COR-L47 (cell line): ENCODE data around the gene GTPBP1.

Experiments
- DNase-seq: peaks from one replicate; lab custom pipeline; 2025; lab: John Stamatoyannopoulos, UW

The GTPBP1 gene

DNA sequence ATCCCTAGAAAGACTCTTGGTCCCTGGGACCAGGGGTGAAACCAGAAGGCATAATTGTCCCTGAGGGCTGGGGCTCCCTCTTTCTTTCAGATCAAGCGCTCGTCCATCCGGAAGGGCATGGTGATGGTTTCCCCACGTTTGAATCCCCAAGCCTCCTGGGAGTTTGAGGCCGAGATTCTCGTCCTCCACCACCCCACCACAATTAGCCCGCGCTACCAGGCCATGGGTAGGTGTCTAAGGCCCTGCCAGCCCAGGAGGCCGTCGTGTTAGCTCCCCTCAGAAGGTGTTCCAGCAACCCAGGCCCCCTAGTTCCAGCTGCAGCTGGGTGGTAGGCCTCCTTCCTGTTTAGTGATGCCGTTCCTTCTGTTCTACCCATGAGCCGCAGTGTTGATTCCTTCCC, 21.4 kb downstream of the GTPBP1 start:
- DNase-seq: no peak

DNA sequence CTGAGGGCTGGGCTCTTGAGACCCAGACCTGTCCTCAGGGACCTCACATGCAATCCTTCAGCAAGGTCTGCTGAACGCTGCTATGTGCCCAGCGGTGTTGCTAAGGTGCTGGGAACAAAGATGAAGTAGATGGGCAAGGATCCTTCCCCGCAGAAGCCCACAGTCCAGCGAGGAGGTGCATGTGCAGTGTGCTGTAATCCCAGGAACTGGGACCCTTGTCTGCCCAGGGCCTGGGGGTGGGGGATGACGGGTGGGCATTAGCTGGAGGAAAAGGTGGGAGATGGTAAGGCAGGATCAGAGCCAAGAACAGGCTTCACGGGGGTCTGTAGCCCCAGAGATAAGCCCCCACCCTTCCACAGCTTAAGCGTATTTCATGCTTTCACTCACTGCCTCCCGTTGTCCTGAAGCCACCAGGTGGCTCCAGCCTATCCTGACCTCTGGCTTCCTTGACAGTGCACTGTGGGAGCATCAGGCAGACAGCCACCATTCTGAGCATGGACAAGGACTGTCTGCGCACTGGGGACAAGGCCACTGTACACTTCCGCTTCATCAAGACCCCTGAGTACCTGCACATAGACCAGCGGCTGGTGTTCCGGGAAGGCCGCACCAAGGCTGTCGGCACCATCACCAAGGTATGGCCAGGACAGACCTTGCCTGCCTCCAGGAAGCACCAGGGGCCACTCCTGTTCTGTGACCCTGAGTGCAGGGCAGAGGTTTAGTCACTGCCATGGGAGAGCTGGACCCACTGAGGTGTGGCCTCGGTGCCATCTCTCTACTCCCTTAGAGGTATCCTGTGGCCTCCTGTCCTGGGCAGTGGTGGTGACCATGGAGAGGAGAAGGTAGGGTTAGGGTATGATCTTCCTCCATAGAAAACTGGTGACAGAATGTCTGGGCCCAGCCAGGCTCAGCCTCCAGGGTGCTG, 22.0 kb downstream of the GTPBP1 start:
- no peak for DNase-seq

DNA sequence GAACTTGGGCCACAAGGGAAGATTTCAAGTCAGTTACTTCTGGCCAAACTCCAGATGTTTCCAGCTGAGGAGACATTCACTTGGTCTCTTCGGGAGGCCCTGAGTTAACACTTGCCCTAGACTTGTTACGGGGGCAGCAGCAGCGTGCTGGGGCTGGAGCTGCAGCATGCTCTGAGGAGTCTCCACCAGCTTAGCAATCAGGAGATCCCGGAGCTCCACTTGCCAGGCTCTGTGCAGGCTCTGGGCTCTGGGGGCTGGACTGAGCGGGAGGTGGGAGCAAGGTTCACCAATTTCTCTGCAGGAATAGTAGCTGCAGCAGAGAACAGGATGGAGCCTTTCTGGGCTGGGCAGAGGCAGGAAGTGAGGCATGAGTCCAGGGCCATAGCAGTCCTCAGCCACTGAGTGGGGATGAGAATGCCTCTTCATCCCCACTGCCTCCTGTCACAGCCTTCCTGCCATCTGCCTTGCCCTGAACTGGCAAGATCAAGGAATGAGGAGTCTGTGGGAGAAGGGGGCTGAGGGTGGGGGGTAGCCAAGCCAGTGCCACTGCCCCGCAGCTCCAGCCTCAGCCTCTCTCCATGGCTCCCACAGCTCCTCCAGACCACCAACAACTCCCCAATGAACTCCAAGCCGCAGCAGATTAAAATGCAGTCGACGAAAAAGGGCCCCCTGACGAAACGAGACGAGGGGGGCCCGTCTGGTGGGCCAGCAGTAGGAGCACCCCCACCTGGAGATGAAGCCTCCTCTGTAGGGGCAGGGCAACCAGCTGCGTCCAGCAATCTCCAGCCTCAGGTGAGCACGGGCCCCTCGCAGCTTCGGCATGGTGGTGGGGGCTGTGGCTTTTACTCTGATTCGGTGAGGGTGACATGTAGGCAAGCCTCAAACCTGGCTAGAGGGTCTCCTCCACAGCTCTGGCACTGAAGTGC, 23.4 kb downstream of the GTPBP1 start:
- DNase-seq: no peak

DNA sequence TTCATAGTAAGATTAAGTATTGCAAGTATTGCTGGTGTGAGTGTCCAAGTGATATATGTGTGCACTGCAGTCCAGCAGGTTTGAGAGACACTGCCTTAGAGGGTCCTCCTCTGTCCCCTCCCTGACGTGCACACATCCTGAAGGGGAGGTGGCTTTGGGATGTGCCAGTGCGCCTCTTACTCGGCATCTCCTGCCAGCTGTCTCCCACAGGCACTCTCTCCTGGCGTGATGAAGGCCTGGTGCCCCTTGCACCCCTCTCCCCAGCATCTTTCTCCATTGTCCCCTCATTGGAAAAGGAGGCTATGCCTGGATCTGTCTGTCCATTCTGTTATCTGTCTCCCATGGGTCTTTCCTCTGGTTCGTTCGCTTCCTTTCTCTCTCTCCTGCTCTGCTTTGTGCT, 24.2 kb downstream of the GTPBP1 start:
- no peak for DNase-seq

DNA sequence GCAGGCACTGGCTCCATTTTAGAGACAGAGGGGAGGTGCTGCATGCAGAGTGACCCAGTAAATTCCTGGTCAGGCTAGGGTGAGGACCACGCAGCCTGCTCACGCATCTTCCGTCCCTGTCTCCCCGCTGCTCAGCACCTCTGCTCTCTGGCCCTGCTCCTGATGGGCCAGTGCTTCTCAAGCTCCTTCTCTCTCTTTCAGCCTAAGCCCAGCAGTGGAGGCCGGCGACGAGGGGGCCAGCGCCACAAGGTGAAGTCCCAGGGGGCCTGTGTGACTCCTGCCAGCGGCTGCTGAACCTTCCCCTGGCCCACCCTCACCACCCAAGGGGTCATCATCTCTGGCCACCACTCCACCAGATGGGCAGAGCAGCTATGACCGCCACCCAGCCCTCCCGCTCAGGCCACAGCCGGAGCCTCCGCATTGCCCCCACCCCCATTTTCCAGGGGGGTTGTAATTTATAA, 24.7 kb downstream of the GTPBP1 start:
- DNase-seq: no peak

DNA sequence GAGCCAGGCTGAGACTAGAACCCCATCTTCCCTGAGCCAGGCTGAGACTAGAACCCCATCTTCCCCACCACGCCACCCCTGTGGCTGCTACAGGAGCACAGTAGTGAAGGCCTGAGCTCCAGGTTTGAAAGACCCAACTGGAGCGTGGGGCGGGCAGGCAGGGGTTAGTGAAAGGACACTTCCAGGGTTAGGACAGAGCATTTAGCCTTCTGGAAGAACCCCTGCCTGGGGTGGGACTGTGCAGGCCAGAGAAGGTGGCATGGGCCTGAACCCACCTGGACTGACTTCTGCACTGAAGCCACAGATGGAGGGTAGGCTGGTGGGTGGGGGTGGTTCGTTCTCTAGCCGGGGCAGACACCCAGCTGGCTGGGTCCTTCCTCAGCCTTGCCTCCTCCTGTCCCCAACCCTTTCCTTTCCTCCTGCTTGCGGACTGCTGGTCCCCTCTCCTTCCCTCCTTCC, 26.0 kb downstream of the GTPBP1 start:
- DNase-seq: no peak

DNA sequence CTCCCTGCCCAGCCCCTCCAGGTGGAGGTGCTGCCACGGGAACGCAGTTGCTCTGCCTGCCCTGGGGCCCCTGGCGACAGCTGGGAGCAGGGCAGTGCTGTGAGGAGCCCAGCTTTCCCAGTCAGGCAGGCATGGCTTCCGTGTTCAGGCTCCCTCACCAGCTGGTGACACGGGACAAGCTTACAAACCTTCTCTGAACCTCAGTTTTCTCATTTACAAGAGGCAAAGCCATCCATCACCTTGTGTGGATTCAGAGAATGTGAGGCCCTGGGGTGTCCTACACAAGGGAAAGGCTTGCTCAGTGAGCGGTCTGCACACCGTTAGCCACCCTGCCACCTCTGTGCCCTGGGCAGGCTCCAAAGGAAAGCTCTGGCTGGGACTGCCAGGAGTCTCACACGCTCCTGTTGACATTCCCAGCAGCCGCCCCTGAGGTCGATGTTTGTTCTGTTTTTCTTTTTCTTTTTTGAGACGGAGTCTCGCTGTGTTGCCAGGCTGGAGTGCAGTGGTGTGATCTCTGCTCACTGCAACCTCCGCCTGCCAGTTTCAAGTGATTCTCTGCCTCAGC, 26.6 kb downstream of the GTPBP1 start:
- DNase-seq: no peak

DNA sequence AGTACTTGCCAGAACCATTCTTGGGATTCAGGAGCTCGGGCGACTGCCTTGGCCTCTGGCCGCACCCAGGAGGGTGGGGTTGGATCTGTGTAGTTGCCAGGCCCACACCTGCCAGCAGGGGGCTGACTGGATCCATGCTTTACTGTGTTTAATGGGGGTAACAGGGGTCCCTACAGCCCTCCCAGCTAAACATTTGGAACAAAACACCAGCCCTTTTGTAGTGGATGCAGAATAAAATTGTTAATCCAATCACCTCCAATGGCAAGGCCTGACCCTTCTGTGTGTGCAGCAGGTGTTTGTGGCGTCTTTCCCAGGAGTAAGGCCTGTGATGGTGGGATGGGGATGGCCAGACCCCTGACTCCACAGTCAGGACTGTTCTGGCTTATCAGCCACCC, 27.6 kb downstream of the GTPBP1 start:
- DNase-seq: peak; percentile 10

DNA sequence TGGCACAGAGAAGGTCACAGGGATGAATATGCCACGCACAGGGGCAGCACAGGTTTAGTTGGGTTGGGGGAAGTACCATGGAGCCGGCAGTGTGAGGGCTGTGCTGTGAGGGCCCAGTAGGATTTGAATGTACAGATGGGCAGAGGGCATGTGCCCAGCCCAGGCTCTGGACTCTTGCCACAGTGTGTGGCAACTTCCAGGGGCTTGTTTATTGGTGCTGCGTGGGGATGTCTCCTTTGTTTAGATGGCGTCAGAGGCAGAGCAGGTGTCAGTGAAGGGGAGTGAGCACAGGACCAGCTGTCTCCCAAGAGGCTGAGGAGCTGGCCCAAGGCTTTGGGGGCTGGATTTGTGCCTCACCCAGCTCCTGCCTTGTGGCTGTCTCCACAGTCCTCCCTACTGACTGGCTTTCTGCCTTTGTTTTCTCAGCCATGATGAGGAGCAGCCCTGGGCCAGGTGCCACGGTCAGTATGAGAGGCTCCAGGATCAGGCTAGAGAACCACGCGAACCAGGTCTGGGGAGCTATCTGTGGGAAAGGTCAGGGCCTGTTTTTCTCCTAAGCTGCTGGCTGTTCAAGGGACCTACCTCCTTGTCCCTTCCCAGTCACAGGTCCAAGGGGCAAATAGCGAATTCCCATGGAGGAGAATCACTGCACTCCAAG, 28.1 kb downstream of the GTPBP1 start:
- peak; percentile 55 for DNase-seq

DNA sequence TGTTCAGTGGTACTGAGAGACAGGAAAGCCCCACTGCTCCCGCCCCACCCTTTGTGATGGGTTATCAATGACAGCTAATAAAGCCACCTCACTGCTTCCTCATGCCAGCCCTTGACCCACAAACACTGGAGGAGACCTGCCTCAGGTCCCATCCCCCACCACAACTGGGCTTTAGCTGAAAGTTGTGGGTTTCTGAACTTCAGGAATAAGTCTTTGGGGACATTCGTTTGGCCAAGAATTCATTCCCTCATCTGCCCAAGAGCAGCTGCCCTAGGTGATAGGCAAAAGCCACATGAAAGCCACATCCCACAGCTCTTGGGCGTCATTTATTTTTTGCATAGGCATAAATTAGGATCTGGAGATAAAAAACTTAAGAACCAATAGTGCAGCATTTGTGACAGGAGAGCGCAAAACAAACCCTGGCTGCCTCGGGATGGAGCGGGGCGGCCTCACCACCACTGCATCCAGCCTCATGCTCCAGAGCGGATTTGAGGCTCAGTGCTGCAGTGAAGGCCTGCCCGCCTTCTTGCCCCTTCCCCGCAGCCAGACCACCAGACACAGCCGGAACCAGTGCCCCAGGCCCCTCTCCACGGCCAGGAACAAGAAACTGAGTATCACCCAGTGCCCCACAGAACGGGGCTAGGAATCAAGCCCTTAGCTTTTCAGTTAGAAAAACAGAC, 28.8 kb downstream of the GTPBP1 start:
- no peak for DNase-seq

DNA sequence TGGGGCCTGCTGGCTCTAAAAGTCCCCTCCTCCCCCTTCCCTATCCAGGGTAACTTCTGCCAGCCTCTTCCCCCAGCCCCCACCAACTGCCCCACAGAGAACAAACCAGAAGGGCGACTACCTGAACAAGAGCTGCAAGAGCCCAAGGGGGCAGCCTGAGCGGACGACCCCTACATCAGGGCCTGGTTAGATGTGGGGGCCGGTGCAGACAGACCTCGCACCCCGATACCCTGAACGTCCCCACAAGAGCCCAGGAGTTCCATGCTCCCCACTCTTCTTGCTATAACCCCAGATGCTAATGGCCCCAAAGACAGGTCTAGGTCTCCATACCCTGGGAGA, 29.4 kb downstream of the GTPBP1 start:
- DNase-seq: no peak

DNA sequence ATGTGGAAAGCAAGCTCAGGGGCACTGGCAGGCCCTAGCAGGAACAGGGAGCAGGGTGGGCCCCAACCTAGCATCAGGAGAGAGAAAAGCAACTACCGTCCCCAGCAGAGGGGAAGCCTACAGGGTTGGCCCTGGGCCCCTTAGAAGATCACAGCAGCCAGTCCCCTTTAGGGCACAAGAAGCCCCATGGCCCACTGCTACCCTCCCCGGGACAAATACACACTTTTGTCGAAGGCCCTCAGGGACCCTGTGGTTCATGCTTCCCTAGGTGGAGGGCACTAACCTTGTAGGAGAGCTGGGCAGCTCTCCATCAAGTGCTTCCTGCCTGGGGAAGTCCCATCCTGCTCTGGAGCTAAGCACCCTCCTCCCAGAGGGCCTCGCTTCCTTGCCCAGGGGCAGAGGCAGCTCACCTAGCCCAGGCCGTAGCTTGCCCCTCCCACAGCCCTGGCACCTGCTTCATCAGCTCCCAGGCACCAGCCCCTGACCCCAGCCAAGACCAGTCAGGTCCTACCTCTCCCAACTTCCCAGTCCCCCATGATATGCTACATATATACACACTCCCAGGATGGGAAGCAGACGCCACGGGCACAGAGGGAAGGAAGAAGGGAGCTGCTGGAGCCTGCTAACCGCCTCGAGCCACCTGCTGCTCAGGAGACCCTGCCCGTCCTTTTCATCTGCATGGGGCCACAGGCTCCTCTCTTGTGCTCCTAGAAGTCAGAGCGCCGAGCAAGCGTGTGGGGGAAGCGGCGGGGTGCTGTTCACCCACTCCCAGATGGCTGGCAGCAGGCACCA, 29.9 kb downstream of the GTPBP1 start:
- DNase-seq: no peak

DNA sequence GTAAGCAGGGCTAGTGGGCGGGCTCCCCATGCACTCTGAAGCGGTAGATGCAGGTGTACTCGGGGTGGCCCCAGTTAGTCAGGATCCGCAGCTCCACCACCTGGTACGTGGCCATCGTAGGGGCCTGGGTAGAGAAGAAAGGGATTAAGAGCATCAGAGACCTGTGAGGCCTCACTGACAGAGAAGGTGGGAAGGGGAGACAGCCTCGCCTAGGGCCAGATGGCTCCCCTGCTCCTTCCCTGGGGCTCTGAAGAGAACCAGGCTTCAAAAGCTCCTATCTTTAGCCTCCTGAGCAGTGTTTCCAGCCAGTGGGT, 30.5 kb downstream of the GTPBP1 start:
- no peak for DNase-seq

DNA sequence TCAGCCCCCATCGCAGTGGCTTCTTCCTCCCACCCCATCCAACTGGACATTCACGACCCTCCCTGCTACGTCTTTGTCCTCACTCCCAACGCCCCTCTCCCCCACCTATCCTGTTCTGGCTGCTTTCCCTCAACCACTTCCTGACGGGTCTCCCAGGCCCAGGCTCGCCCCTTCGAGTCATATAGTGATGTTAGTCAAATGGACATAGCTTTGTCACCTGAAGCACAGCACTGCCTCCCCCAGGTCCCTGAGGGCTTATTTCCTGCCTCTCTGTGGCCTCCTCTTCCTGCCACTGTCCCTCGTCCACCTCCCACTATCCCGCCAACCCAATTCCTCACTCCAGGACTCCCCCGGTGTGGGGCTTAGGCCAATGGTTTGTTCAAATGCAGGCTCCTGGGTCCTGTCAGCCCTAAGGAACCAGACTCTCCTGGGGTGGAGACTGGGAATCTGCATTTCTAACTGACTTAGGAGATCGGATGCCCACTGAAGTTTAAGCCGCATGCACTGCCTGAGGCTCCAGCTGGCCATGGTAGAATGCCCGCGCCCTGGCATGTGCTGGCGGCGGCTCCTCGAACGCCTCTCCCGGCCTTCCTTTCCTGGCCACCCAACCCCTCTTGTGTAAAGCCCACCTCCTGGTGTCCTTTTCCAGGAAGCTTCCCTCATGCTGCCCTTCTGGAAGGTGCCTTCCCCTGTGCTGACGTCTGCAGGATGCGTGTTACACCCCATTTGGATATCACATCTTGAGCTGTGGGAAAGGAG, 31.7 kb downstream of the GTPBP1 start:
- DNase-seq: no peak

DNA sequence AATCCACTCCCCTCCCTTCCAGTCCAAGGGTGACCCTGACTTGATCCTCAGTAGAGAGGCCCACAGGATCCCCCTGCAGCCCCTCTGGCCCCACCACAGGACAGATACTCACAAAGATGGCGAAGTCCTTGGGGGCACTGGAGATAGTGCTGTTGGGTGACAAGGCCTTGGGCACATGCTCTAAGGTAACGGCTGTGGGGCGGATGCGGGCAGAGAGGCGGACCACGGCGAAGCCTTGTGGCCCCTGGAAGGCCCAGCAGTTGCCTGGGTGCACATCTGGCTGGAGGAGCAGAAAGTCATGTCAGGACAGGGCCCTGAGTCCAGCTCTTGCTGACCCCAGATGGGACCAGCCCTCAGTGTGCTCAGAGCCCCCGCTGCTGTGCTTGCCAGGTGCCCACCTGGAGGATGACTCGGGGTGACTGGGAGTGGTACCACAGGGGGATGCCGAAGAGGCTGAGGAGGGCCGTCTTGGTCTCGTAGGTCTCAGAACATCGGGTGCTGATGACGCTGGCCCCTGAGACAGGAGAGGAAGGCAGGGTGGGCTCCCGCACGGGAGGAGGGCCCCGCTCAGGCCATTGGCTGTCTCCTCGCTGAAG, 32.8 kb downstream of the GTPBP1 start:
- DNase-seq: no peak

DNA sequence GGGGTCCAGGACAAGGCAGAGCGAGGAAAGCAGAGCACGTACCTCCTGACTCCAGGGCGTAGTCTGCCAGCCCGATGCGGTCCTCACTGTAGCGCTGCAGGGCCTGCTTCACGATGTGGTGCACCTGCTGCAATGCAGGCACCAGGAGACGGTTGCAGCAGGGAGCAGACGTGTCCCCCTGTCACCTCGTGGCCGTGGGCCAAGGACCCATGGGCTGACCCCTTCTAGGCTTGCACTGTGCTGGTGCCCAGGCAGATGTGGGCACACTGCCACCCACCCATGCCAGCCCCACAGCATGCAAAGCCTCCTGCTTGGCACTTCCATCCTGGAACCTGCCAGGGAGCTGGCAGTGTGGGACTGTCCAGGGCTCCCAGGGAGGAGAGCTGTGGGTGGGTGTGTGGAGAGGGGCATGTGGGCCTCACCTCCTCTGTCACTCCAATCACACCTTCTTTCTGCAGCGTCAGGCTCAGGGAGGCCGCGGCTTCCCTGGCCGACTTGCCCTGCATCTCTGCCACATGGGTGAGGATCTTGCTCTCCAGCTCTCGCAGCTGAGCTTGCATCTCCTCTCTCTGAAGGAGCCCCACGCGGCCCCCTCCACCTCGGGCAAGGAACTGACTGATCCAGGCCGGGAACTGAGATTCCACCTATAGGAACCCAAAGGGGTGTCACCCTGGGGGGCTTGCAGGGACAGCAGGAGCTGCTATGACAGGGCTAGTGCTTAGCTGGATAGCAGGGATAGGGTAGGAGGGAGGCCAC, 33.7 kb downstream of the GTPBP1 start:
- no peak for DNase-seq

DNA sequence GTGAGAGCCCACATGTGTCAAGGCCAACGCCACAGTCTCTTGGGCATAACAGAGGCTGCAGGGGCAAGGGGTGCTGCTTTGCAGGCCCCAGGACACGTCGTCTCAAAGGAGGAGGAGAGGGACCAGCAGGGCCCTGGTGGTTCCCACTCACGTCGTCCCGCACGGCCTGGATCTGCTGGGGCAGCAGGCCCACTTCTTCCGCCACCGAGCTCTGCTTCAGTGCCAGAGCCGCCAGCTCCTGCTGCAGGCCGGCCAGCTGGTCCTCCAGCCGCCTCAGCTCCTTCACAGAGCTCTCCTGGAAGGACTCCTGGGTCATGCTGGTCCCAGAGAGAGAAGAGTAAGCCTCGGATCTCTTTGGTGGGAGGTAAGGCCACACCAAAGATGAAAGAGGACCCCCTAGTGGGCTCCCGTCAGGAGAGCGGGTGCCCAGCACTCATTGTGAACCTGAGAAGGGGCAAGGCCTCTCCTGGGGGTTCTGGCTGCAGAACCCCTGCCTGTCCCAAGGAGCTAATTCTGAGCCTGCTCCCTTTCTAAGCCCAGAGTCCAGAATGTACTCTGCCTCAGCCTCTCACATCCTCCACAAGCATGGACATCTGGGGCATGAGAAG, 34.5 kb downstream of the GTPBP1 start:
- DNase-seq: no peak

DNA sequence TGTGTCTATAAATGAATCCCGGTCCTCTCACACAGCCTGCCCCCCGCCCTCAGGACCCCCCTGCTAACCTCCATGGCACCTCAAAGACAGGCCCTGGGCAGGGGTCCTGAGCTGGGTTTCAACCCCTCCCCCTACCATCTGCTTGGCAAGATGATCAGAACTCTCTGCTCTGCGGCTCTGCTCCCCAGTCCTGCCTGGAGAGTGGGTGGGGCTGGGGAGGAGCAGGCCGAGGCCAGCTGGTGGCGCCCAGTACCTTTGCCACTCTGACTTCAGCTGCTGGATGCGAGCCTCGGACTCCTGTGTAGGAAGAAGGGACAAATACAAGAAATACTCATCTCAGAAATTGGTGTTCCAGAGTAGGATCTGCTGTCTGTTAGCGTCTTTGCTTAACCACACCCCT, 35.0 kb downstream of the GTPBP1 start:
- DNase-seq: no peak
